WTC11 (cell line): Measurements from ENCODE around the gene ANKDD1B. TPM values are rescaled to one million over a fixed set of nuclear protein-coding genes. Genes with fewer than 3 reads are reported as not detected.

ENCODE experiments used
- ATAC-seq: fragments of 200-7000 bp; cut with Tn5 transposase; 2 replicates; pipeline ENCODE4 v1.10.0; 2021; ENCODE audit warnings: mild to moderate bottlenecking, moderate library complexity
- CTCF ChIA-PET: fragments of 300-600 bp; sonication (Branson Sonifier 250); formaldehyde crosslinking; loops from one replicate; lab custom pipeline; 2021; ENCODE audit warnings: antibody characterized with exemption; lab: Charles Lee
- POLR2A ChIA-PET: fragments of 350-600 bp; sonication (Branson Sonifier 250); formaldehyde crosslinking; loops from one replicate; lab custom pipeline; 2021; ENCODE audit warnings: antibody characterized with exemption; lab: Charles Lee
- DNase-seq: peaks from one replicate; pipeline ENCODE4 v3.0.0; 2021; ENCODE audit warnings: low spot score
- H3K27ac Mint-ChIP-seq: 2 replicates; pipeline ENCODE4 v1.8.0; 2021; ENCODE audit warnings: mixed read lengths
- H3K27me3 Mint-ChIP-seq: 2 replicates; pipeline ENCODE4 v1.8.0; 2021; ENCODE audit warnings: low read depth, mild to moderate bottlenecking, moderate library complexity, mixed read lengths
- H3K36me3 Mint-ChIP-seq: 2 replicates; pipeline ENCODE4 v1.8.0; 2021; ENCODE audit warnings: mixed read lengths
- H3K4me1 Mint-ChIP-seq: 2 replicates; pipeline ENCODE4 v1.8.0; 2022; ENCODE audit warnings: mixed read lengths
- H3K4me3 Mint-ChIP-seq: 2 replicates; pipeline ENCODE4 v1.8.0; 2021; ENCODE audit warnings: mild to moderate bottlenecking, moderate library complexity, mixed read lengths
- H3K9me3 Mint-ChIP-seq: 2 replicates; pipeline ENCODE4 v1.8.0; 2021; ENCODE audit warnings: mixed read lengths
- ATF6 ChIP-seq: sonication (generic); formaldehyde crosslinking; IDR thresholded peaks from 2 replicates; pipeline ENCODE4 v1.8.1; 2023; ENCODE audit warnings: mild to moderate bottlenecking, missing genetic modification reagents
- E2F4 ChIP-seq: sonication (generic); formaldehyde crosslinking; IDR thresholded peaks from 2 replicates; pipeline ENCODE4 v1.8.1; 2022; ENCODE audit warnings: low read depth, mild to moderate bottlenecking, moderate library complexity, missing genetic modification reagents, borderline replicate concordance
- E2F5 ChIP-seq: sonication (generic); formaldehyde crosslinking; IDR thresholded peaks from 2 replicates; pipeline ENCODE4 v1.8.1; 2022; ENCODE audit warnings: mild to moderate bottlenecking, moderate library complexity, missing genetic modification reagents
- ELF4 ChIP-seq: sonication (generic); formaldehyde crosslinking; IDR thresholded peaks from 2 replicates; pipeline ENCODE4 v1.8.1; 2022; ENCODE audit warnings: low read depth, mild to moderate bottlenecking, moderate library complexity, missing genetic modification reagents
- ETV6 ChIP-seq: sonication (generic); formaldehyde crosslinking; IDR thresholded peaks from 2 replicates; pipeline ENCODE4 v1.8.1; 2022; ENCODE audit warnings: mild to moderate bottlenecking, missing genetic modification reagents
- FOXJ3 ChIP-seq: sonication (generic); formaldehyde crosslinking; IDR thresholded peaks from 2 replicates; pipeline ENCODE4 v1.9.0; 2021; ENCODE audit warnings: missing genetic modification reagents, mild to moderate bottlenecking, borderline replicate concordance
- FOXK1 ChIP-seq: sonication (generic); formaldehyde crosslinking; IDR thresholded peaks from 2 replicates; pipeline ENCODE4 v1.8.0; 2022; ENCODE audit warnings: mild to moderate bottlenecking, moderate library complexity, missing genetic modification reagents
- GTF2I ChIP-seq: fragments of 250-450 bp; sonication (Bioruptor Pico); conservative IDR thresholded peaks from 2 replicates; pipeline ENCODE4 v1.4.0; 2021; ENCODE audit warnings: mild to moderate bottlenecking
- IRF1 ChIP-seq: sonication (generic); formaldehyde crosslinking; IDR thresholded peaks from 2 replicates; pipeline ENCODE4 v1.8.0; 2023; ENCODE audit warnings: missing genetic modification reagents
- JAZF1 ChIP-seq: fragments of 250-450 bp; sonication (Bioruptor Pico); IDR thresholded peaks from 2 replicates; pipeline ENCODE4 v1.9.0; 2021; ENCODE audit warnings: moderate library complexity, mild to moderate bottlenecking, inconsistent platforms
- MXD4 ChIP-seq: fragments of 250-450 bp; sonication (Bioruptor Pico); IDR thresholded peaks from 2 replicates; pipeline ENCODE4 v1.8.0; 2021; ENCODE audit warnings: mild to moderate bottlenecking, moderate library complexity, borderline replicate concordance
- MYBL2 ChIP-seq: sonication (generic); formaldehyde crosslinking; IDR thresholded peaks from 2 replicates; pipeline ENCODE4 v1.8.1; 2023; ENCODE audit warnings: mild to moderate bottlenecking, moderate library complexity, missing genetic modification reagents
- NFE2L1 ChIP-seq: sonication (generic); formaldehyde crosslinking; IDR thresholded peaks from 2 replicates; pipeline ENCODE4 v1.8.1; 2023; ENCODE audit warnings: missing genetic modification reagents
- OVOL2 ChIP-seq: fragments of 250-450 bp; sonication (Bioruptor Pico); IDR thresholded peaks from 2 replicates; pipeline ENCODE4 v1.9.0; 2021; ENCODE audit warnings: mild to moderate bottlenecking, borderline replicate concordance
- STAT6 ChIP-seq: sonication (generic); formaldehyde crosslinking; conservative IDR thresholded peaks from 2 replicates; pipeline ENCODE4 v1.8.1; 2023; ENCODE audit warnings: mild to moderate bottlenecking, low read depth, missing genetic modification reagents, moderate library complexity
- TCF7 ChIP-seq: sonication (generic); formaldehyde crosslinking; IDR thresholded peaks from 2 replicates; pipeline ENCODE4 v1.8.0; 2022; ENCODE audit warnings: mild to moderate bottlenecking, low read depth, missing genetic modification reagents, moderate library complexity
- TEAD4 ChIP-seq: sonication (generic); formaldehyde crosslinking; IDR thresholded peaks from 2 replicates; pipeline ENCODE4 v1.8.0; 2022; ENCODE audit warnings: mild to moderate bottlenecking, missing genetic modification reagents
- USF1 ChIP-seq: sonication (generic); formaldehyde crosslinking; IDR thresholded peaks from 2 replicates; pipeline ENCODE4 v1.8.0; 2022; ENCODE audit warnings: mild to moderate bottlenecking, missing genetic modification reagents
- USF2 ChIP-seq: sonication (generic); formaldehyde crosslinking; IDR thresholded peaks from 2 replicates; pipeline ENCODE4 v1.8.1; 2023; ENCODE audit warnings: mild to moderate bottlenecking, missing genetic modification reagents, moderate library complexity
- ZNF263 ChIP-seq: sonication (generic); formaldehyde crosslinking; IDR thresholded peaks from 2 replicates; pipeline ENCODE4 v1.8.1; 2022; ENCODE audit warnings: low read depth, mild to moderate bottlenecking, moderate library complexity, missing genetic modification reagents
- ZNF317 ChIP-seq: sonication (generic); formaldehyde crosslinking; IDR thresholded peaks from 2 replicates; pipeline ENCODE4 v1.8.1; 2023; ENCODE audit warnings: low read depth, mild to moderate bottlenecking, moderate library complexity, missing genetic modification reagents, borderline replicate concordance
- ZNF396 ChIP-seq: fragments of 250-450 bp; sonication (Bioruptor Pico); IDR thresholded peaks from 2 replicates; pipeline ENCODE4 v1.8.0; 2021; ENCODE audit warnings: mild to moderate bottlenecking, moderate library complexity, borderline replicate concordance
- ZNF416 ChIP-seq: fragments of 250-450 bp; sonication (Bioruptor Pico); IDR thresholded peaks from 2 replicates; pipeline ENCODE4 v1.9.0; 2021; ENCODE audit warnings: mild to moderate bottlenecking, inconsistent platforms
- total RNA-seq: library from RNA; stranded (reverse); gene quantifications from 3 replicates; pipeline ENCODE4 v1.2.3, GENCODE V29; 2021

ANKDD1B gene
- total RNA-seq, 1 experiment from 2014 or later = 0.28 TPM

GRCh38 chr5:75648712-75649111, 37.5 kb downstream of the ANKDD1B start:
- ChIA-PET CTCF (no interaction called here), POLR2A (no interaction called here)
- no peaks in the 10 kb centered on the region; the same call in 1 of the 2 replicates for H3K27me3 Mint-ChIP-seq
- ATAC-seq (no peak), DNase-seq (no peak)
- H3K27ac Mint-ChIP-seq = no peak overlapping the region
- peaks cover 3% of the 10 kb centered on the region for H3K36me3 Mint-ChIP-seq
- peaks cover 6% of the 10 kb centered on the region for H3K9me3 Mint-ChIP-seq
- no peak for TF ChIP-seq FOXK1 (CRISPR knock-in tag)
- no peak for TF ChIP-seq JAZF1 (CRISPR knock-in tag)
- no peak for TF ChIP-seq GTF2I (CRISPR knock-in tag)
- no peak for TF ChIP-seq OVOL2 (CRISPR knock-in tag)
- TF ChIP-seq USF2 (CRISPR knock-in tag) = no peak
- TF ChIP-seq ZNF263 = no peak
- H3K4me3 Mint-ChIP-seq = no peak overlapping the region
- peaks cover 2% of the 10 kb centered on the region for H3K4me1 Mint-ChIP-seq

- no peaks in the 10 kb centered on the region; the same call in 1 of the 2 replicates for H3K27me3 Mint-ChIP-seq
- peaks cover 6% of the 10 kb centered on the region for H3K9me3 Mint-ChIP-seq
- ChIA-PET POLR2A (no interaction called here), CTCF (no interaction called here)
- no peak overlapping the region for H3K4me3 Mint-ChIP-seq
- no peak for ATAC-seq
- TF ChIP-seq ZNF396 = no peak
- no peak for TF ChIP-seq USF1 (CRISPR knock-in tag)
- no peak for TF ChIP-seq ETV6 (CRISPR knock-in tag)
- no peak for TF ChIP-seq FOXJ3 (CRISPR knock-in tag)
- TF ChIP-seq ZNF263 = no peak
- TF ChIP-seq ELF4 = no peak
- no peak for TF ChIP-seq TCF7 (CRISPR knock-in tag)
- TF ChIP-seq TEAD4 = no peak
- no peak for TF ChIP-seq E2F4 (CRISPR knock-in tag)
- TF ChIP-seq ZNF317 (CRISPR knock-in tag) = no peak
- no peak for TF ChIP-seq MYBL2 (CRISPR knock-in tag)
- TF ChIP-seq GTF2I (CRISPR knock-in tag) = no peak
- no peak for TF ChIP-seq E2F5 (CRISPR knock-in tag)
- TF ChIP-seq NFE2L1 (CRISPR knock-in tag) = no peak
- TF ChIP-seq MXD4 = no peak
- no peak overlapping the region for H3K27ac Mint-ChIP-seq
- peaks cover 19% of the 10 kb centered on the region for H3K4me1 Mint-ChIP-seq
- no peak for DNase-seq
- peaks cover 3% of the 10 kb centered on the region for H3K36me3 Mint-ChIP-seq
These were observed 40.5 kb downstream of the ANKDD1B start for GRCh38 chr5:75651575-75652238.

GRCh38 chr5:75653521-75653920, 42.3 kb downstream of the ANKDD1B start:
- H3K27me3 Mint-ChIP-seq = no peaks in the 10 kb centered on the region; the same call in 1 of the 2 replicates
- no peak overlapping the region for H3K4me3 Mint-ChIP-seq
- H3K9me3 Mint-ChIP-seq = peaks cover 2% of the 10 kb centered on the region
- H3K4me1 Mint-ChIP-seq = peaks cover 23% of the 10 kb centered on the region
- no peak overlapping the region for H3K27ac Mint-ChIP-seq
- H3K36me3 Mint-ChIP-seq = no peaks in the 10 kb centered on the region; the same call in 1 of the 2 replicates
- ChIA-PET POLR2A (no interaction called here), CTCF (interaction anchor here (1.0 kb wide), 1 partner anchor 12 kb away, joined by 4 read pairs; no protein-coding TSS in a partner anchor)
- DNase-seq (no peak), ATAC-seq (no peak)
- TF ChIP-seq ATF6 (no peak), IRF1 (no peak), GTF2I (CRISPR knock-in tag) (no peak), ZNF416 (CRISPR knock-in tag) (no peak), STAT6 (CRISPR knock-in tag) (no peak), MXD4 (no peak)
